HepG2 (cell line): ENCODE data around the gene APIP. TPM values are rescaled to one million over a fixed set of nuclear protein-coding genes. Genes with fewer than 3 reads are reported as not detected.
A peak's percentile ranks its signal among the peaks of the same experiment; 100 is the strongest.

Experiments used
- ATAC-seq: fragments of 200-7000 bp; cut with Tn5 transposase; 3 replicates; pipeline ENCODE4 v1.9.1; 2020; ENCODE audit warnings: mild to moderate bottlenecking, moderate library complexity
- BruUV-seq: library from RNA; stranded (reverse); fragments of 400-500 nt; replicated peaks from 2 replicates; lab custom pipeline; 2021; lab: Mats Ljungman, UMichigan
- CTCF ChIA-PET: fragments of 300-600 bp; formaldehyde crosslinking; extraction: SDS; loops from one replicate; lab custom pipeline; 2021; ENCODE audit warnings: low total read pairs, inconsistent platforms, low intra/inter-chr PET ratio; lab: Yijun Ruan, JAX
- POLR2A ChIA-PET: fragments of 350-600 bp; sonication (Branson Sonifier 250); formaldehyde crosslinking; loops from one replicate; lab custom pipeline; 2020; ENCODE audit warnings: antibody characterized with exemption, inconsistent platforms; lab: Yijun Ruan, JAX
- DNase-seq: peaks from one replicate; pipeline ENCODE4 v3.0.0-alpha.2; 2015; ENCODE audit warnings: low spot score
- FAIRE-seq: peaks from 3 replicates; lab custom pipeline; 2011; peaks lifted over from hg19 to GRCh38; lab: Jason Lieb, UNC
- H2AFZ ChIP-seq: one replicate; pipeline ENCODE4 v1.6.1; 2011; ENCODE audit warnings: low read length, inconsistent platforms
- H3K27ac ChIP-seq: fragments of 300-600 bp; 3 replicates; pipeline ENCODE4 v1.8.0; 2011; ENCODE audit warnings: mixed run types, mild to moderate bottlenecking, mixed read lengths, low read length, inconsistent platforms; ENCODE audit not compliant: insufficient read depth; ENCODE audit errors: extremely low read length
- H3K27me3 ChIP-seq, 2 experiments: fragments of 200-600 bp in 1 of 2; 2 replicates in 1 of 2; 3 replicates in 1 of 2; pipeline versions ENCODE4 v1.6.0 to v1.8.0; 2011; ENCODE audit warnings: low read length in 2 of 2, mild to moderate bottlenecking in 2 of 2, moderate library complexity in 2 of 2, inconsistent platforms in 1 of 2; ENCODE audit not compliant: insufficient read depth in 2 of 2, control insufficient read depth in 1 of 2
- H3K36me3 ChIP-seq, 2 experiments: fragments of 200-600 bp in 1 of 2; replicated peaks in 1 of 2; 2 replicates in 1 of 2; 3 replicates in 1 of 2; pipeline versions ENCODE4 v1.5.1 to v1.8.0; 2011; ENCODE audit warnings: low read length in 2 of 2, inconsistent platforms in 1 of 2; ENCODE audit not compliant: insufficient read depth in 2 of 2, control insufficient read depth in 1 of 2
- H3K4me1 ChIP-seq: 2 replicates; pipeline ENCODE4 v1.5.1; 2012; ENCODE audit warnings: low read length, inconsistent platforms; ENCODE audit not compliant: insufficient read depth
- H3K4me2 ChIP-seq: 2 replicates; pipeline ENCODE4 v1.6.0; 2011; ENCODE audit warnings: low read depth, low read length, inconsistent platforms
- H3K4me3 ChIP-seq, 3 experiments: fragments of 200-600 bp in 1 of 3; sonication (generic), shearing (Covaris generic) in 1 of 3; replicated peaks in 1 of 3; 2 replicates each; pipeline ENCODE4 v1.5.1; 2011 to 2016; ENCODE audit warnings: low read length in 3 of 3, inconsistent platforms in 2 of 3, low read depth in 2 of 3, mild to moderate bottlenecking in 2 of 3, control low read depth in 1 of 3, mixed read lengths in 1 of 3; ENCODE audit not compliant: insufficient read depth in 1 of 3
- H3K79me2 ChIP-seq: one replicate; pipeline ENCODE4 v1.6.1; 2011; ENCODE audit warnings: low read length, inconsistent platforms; ENCODE audit not compliant: insufficient read depth
- H3K9ac ChIP-seq: 2 replicates; pipeline ENCODE4 v1.6.0; 2011; ENCODE audit warnings: mild to moderate bottlenecking, low read depth, low read length, inconsistent platforms; ENCODE audit not compliant: insufficient read depth
- H3K9me3 ChIP-seq: 2 replicates; pipeline ENCODE4 v1.5.1; 2012; ENCODE audit warnings: mild to moderate bottlenecking, low read length
- H4K20me1 ChIP-seq: 2 replicates; pipeline ENCODE4 v1.6.0; 2011; ENCODE audit warnings: inconsistent platforms, mild to moderate bottlenecking, low read length, moderate library complexity; ENCODE audit not compliant: insufficient read depth
- BCL6 ChIP-seq: IDR thresholded peaks from 2 replicates; pipeline ENCODE4 v1.6.1; 2016; ENCODE audit warnings: missing genetic modification reagents, missing compliant biosample characterization
- ELF4 ChIP-seq: sonication (generic); formaldehyde crosslinking; IDR thresholded peaks from 2 replicates; pipeline ENCODE4 v1.5.0; 2020; ENCODE audit warnings: missing genetic modification reagents, mild to moderate bottlenecking, moderate library complexity, borderline replicate concordance
- FOXA1 ChIP-seq, 2 experiments: fragments of 450-650 bp in 1 of 2; sonication (generic) in 1 of 2; formaldehyde crosslinking in 1 of 2; IDR thresholded peaks; 2 replicates each; pipeline versions ENCODE4 v1.4.0 to v1.6.1; 2016 to 2020; ENCODE audit warnings: missing genetic modification reagents in 1 of 2
- HDAC6 ChIP-seq: fragments of 200-600 bp; sonication (generic); IDR thresholded peaks from 2 replicates; pipeline ENCODE4 v1.7.0; 2017; ENCODE audit warnings: mild to moderate bottlenecking, antibody characterized with exemption, low read length, low read depth
- MLLT10 ChIP-seq: sonication (generic); formaldehyde crosslinking; IDR thresholded peaks from 2 replicates; pipeline ENCODE4 v1.4.0; 2020; ENCODE audit warnings: missing genetic modification reagents
- POLR2AphosphoS5 ChIP-seq: IDR thresholded peaks from 2 replicates; pipeline ENCODE4 v1.6.1; 2012; ENCODE audit warnings: low read depth, low read length
- TRAFD1 ChIP-seq: sonication (generic); formaldehyde crosslinking; IDR thresholded peaks from 2 replicates; pipeline ENCODE4 v1.5.1; 2020; ENCODE audit warnings: missing genetic modification reagents, mild to moderate bottlenecking, borderline replicate concordance
- UBTF ChIP-seq: sonication (generic); formaldehyde crosslinking; IDR thresholded peaks from 2 replicates; pipeline ENCODE4 v1.4.0; 2020; ENCODE audit warnings: mild to moderate bottlenecking, missing genetic modification reagents
- ZNF34 ChIP-seq: sonication (generic); formaldehyde crosslinking; IDR thresholded peaks from 2 replicates; pipeline ENCODE4 v1.4.0; 2020; ENCODE audit warnings: mild to moderate bottlenecking, missing genetic modification reagents, borderline replicate concordance
- ZNF44 ChIP-seq: sonication (generic); formaldehyde crosslinking; IDR thresholded peaks from 2 replicates; pipeline ENCODE4 v1.5.1; 2020; ENCODE audit warnings: mild to moderate bottlenecking, missing genetic modification reagents
- ZNF781 ChIP-seq: sonication (generic); formaldehyde crosslinking; IDR thresholded peaks from 2 replicates; pipeline ENCODE4 v1.5.1; 2020; ENCODE audit warnings: borderline replicate concordance, mild to moderate bottlenecking, missing genetic modification reagents; ENCODE audit errors: not compliant biosample characterization
- WGBS: methylation state at CpG from one replicate; pipeline ENCODE4 v1.1.6; 2017; ENCODE audit warnings: low lambda C conversion rate; 5-methylcytosine and 5-hydroxymethylcytosine counted together
- in situ Hi-C: cut with HindIII; loops from 2 replicates; pipeline ENCODE4 v1.10.0; 2017; ENCODE audit warnings: low pct_unique_long_range_greater_than_20kb; ENCODE audit not compliant: extremely low pct_ligation_motif_present
- intact Hi-C: fragments of 100-400 bp; cut with micrococcal nuclease; formaldehyde crosslinking; loops from one replicate; pipeline ENCODE4 v1.10.0; 2022; ENCODE audit not compliant: unreplicated experiment
- polyA plus RNA-seq, 8 experiments: library from polyadenylated mRNA; depleted of rRNA in 3 of 8; stranded (reverse) in 7 of 8; unstranded in 1 of 8; fragments of >200 nt; fragmentation: Illumina TruSeq in 4 of 8; extraction: Trizol in 4 of 8; gene quantifications; 2 replicates each; pipeline versions ENCODE4 v1.2.1 to v1.2.3, GENCODE V29; 2011 to 2016; ENCODE audit warnings: low read depth in 4 of 8, missing spikeins in 1 of 8, mixed read lengths in 1 of 8; ENCODE audit not compliant: insufficient read depth in 1 of 8
- total RNA-seq, 5 experiments: library from RNA; depleted of rRNA; stranded (reverse); fragments of >200 nt; fragmentation: Illumina TruSeq; extraction: Trizol; gene quantifications; 2 replicates each; pipeline ENCODE4 v1.2.3, GENCODE V29; 2016; ENCODE audit warnings: low read depth in 1 of 5
- TF ChIP-seq, protein P1 (sequence below): sonication (generic); formaldehyde crosslinking; IDR thresholded peaks from 2 replicates; pipeline ENCODE4 v1.4.0; 2020; ENCODE audit warnings: low read depth, mild to moderate bottlenecking, missing genetic modification reagents

APIP gene
- total and polyA plus RNA-seq, 2 of the 13 experiments (the other 11 are each of a cell fraction or from before 2014, with no cell fraction given), result 16.9 to 31.0 TPM

DNA sequence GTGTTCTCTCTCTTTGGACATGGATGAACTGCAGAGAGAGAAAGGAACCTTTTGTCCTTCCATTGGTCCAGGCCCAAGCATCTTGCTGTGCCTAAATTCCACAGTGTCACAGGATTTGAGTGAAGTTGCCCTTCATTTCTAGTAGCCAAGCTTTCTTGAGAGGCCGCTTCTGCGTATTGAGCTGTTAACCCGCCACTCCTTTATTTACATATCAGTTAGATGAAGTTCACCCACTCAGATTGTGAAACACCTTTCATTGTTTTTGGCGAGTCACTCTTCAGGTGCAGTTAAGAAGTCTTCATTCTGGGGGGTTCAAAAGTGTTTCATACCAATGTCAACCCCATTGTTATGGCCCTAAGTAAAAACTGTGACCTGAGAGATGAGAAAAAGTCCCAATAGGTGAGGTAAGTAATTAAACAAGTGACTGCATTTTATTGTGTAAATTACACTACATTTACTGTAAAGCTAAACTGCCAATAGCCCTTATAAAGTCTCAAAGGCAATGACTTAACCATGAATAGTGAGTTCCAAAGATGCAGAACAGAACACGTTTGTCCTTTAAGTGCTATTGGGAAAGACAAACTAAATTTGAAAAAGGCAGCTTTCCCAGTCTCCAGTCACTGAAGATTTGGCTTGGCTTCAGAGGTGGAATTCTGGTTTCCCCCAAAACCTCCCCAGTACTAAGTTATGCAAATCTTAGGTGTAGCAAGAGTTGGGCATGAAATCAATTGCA is 61.0 kb downstream of the APIP start:
- no peak overlapping the region for H2AFZ ChIP-seq
- intact Hi-C loops (no loop called here), in situ Hi-C loops (no loop called here)
- H3K4me1 ChIP-seq, result peaks cover 22% of the 10 kb centered on the region
- H3K79me2 ChIP-seq, result no peaks in the 10 kb centered on the region
- H3K36me3 ChIP-seq, result no peaks in the 10 kb centered on the region
- no peak for FAIRE-seq
- POLR2A ChIA-PET, result no interaction called here
- H4K20me1 ChIP-seq, result no peaks in the 10 kb centered on the region
- no peak for DNase-seq
- no peak overlapping the region for H3K4me2 ChIP-seq
- no peak for ATAC-seq
- no peak overlapping the region for H3K9ac ChIP-seq
- H3K27me3 ChIP-seq, result no peaks in the 10 kb centered on the region
- no peak overlapping the region for H3K4me3 ChIP-seq
- CTCF ChIA-PET, result interaction anchor here (1.1 kb wide), 1 partner anchor 269 kb away, joined by 3 read pairs; no protein-coding TSS in a partner anchor
- WGBS, result 33% methylated on average over 5 of the region's 5 CpGs
- no peak overlapping the region for H3K27ac ChIP-seq
- no peak for TF ChIP-seq ZNF34 (CRISPR knock-in tag)
- no peak for TF ChIP-seq UBTF (CRISPR knock-in tag)
- no peak for TF ChIP-seq POLR2AphosphoS5
- no peak for TF ChIP-seq FOXA1 (IDR thresholded peaks at IDR 0.05)
- TF ChIP-seq FOXA1 (CRISPR knock-in tag; IDR thresholded peaks at IDR 0.05), result 0 out of 2 replicates have a peak, but pooled peaks have one; percentile 8
- BruUV-seq, result no TSS peak
- no peaks in the 10 kb centered on the region for H3K9me3 ChIP-seq

- Histone ChIP-seq H3K36me3 (no peaks in the 10 kb centered on the region), H4K20me1 (no peaks in the 10 kb centered on the region), H3K79me2 (no peaks in the 10 kb centered on the region), H3K27me3 (0 out of 5 replicates have a peak, but pooled peaks cover 0 to 1% of the 10 kb centered on the region in 2 experiments), H3K4me3 (no peak overlapping the region), H3K4me1 (peaks cover 12% of the 10 kb centered on the region; the same call in 1 of the 2 replicates), H2AFZ (no peak overlapping the region), H3K4me2 (no peak overlapping the region), H3K9ac (no peak overlapping the region), H3K27ac (no peak overlapping the region), H3K9me3 (no peaks in the 10 kb centered on the region)
- BruUV-seq, result no TSS peak
- ChIA-PET CTCF (no interaction called here), POLR2A (no interaction called here)
- no peak for FAIRE-seq
- in situ Hi-C loops, result no loop called here
- no peak for DNase-seq
- ATAC-seq, result no peak
- intact Hi-C loops, result no loop called here
- TF ChIP-seq MLLT10 (CRISPR knock-in tag) (no peak), ZNF44 (CRISPR knock-in tag) (no peak), HDAC6 (no peak), TRAFD1 (no peak), ELF4 (CRISPR knock-in tag) (no peak), BCL6 (CRISPR knock-in tag) (no peak), ZNF781 (no peak)
- TF ChIP-seq, protein P1, sequence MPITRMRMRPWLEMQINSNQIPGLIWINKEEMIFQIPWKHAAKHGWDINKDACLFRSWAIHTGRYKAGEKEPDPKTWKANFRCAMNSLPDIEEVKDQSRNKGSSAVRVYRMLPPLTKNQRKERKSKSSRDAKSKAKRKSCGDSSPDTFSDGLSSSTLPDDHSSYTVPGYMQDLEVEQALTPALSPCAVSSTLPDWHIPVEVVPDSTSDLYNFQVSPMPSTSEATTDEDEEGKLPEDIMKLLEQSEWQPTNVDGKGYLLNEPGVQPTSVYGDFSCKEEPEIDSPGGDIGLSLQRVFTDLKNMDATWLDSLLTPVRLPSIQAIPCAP (CRISPR knock-in tag), result no peak
Measured at GRCh38 chr11:34851916-34852315, 64.3 kb downstream of the APIP start.
